Measurements from ENCODE around the gene INPP5E.
A peak's percentile ranks its signal among the peaks of the same experiment; 100 is the strongest.
"Not testable (repeated sequence)": the region's sequence is repeated elsewhere in the genome, so short reads cannot be mapped to it uniquely, and the experiment has no call there.

The INPP5E gene

DNA sequence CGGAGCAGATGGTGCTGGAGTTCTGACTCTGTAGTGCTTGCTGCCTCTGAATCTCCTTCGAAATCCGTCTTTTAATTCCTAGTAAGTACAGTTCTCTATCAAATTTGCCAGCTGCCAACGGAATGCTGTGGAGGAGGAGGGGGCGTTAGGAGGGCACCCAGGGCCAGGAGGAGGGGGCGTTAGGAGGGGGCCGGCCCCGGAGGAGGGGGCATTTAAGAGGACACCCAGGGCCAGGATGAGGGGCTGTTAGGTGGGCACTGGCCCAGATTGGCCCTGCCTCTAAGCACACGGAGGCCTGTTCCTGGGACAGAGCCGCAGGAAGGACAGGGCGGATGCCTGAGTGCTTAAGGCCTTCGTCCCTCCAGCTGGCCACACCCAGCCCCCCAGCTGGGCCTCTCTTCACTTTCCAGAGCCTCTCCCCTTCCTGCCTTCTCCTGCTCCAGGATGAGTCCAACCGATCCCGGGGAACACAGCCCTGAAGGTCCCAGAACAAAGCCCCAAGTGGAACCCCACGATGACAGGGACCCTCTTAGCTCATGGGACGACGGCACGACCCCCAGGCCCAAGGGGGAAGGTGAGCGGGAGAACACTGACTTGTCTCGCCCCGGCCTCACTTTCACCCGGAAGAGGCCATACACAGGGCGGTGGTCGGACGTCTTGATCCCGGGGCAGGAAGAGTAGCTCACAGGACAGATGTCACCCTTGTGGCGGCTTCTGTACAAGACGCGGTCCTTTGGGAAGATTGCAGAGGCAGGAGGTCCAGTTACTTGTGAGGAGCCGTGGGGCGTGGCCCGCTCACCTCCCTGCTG lies 9.8 kb downstream of the INPP5E start:
- DNase-seq (ENCODE audit: low read depth in 2 of 2), result no peak

DNA sequence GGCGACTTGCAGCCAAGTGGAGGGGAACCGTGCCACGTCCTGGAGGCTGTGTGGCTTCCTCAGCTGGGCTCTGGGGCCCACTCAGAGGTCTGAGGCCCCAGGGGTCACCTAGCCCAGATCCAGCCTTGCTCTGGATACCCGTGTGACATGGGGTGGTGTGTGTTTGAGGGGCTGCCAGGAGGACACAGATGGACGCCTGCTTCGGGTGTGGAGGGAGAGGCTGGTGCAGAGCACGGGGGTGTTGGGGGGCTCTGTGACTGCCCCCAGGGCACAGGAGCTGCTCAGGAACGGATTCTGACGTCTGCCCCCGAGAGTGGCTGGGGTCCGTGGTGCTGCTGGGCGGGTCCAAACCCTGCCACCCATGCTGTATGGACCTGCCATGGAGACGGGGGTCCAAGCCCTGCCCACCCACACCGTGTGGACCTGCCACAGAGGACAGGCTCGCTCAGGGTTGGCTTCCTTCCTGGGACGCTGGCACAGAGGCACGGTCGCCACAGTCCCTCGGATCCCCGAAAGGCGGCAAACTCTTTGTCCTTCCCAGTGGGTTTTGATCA lies 10.5 kb downstream of the INPP5E start:
- DNase-seq (ENCODE audit: low read depth in 2 of 2), result no peak

DNA sequence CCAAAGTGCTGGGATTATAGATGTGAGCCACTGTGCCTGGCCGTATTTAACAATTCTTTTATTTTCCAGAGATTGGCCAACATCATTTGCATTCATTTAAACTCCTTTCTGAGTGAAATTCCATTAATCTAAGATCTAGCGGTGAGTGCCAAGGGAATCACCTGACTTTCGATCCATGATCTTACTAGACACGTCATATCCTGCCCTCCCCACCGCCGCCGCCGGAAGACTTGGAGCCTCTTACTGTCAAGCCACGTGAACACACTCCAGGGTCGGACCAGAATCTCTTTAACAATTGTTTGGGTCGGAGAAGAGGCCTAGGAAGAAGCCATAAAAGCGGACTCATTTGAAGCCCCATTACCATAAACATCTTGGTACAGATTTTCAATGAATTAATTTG lies 12.9 kb downstream of the INPP5E start:
- DNase-seq (ENCODE audit: low read depth in 2 of 2), result no peak

DNA sequence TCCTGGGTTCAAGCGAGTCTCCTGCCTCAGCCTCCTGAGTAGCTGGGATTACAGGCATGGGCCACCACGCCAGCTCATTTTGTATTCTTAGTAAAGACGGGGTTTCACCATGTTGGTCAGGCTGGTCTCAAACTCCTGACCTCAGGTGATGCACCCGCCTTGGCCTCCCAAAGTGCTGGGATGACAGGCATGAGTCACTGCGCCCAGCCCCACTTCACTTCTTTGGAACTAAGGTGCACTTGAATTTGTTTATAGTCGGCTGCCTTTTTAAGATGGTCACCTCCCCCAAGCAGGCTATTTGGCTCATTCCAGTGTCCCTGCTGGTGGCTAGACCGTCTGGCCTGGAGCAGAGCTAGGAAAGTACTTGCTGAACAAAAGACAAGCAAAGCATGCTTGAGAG lies 14.3 kb downstream of the INPP5E start:
- DNase-seq (ENCODE audit: low read depth in 2 of 2), result not testable (repeated sequence)

DNA sequence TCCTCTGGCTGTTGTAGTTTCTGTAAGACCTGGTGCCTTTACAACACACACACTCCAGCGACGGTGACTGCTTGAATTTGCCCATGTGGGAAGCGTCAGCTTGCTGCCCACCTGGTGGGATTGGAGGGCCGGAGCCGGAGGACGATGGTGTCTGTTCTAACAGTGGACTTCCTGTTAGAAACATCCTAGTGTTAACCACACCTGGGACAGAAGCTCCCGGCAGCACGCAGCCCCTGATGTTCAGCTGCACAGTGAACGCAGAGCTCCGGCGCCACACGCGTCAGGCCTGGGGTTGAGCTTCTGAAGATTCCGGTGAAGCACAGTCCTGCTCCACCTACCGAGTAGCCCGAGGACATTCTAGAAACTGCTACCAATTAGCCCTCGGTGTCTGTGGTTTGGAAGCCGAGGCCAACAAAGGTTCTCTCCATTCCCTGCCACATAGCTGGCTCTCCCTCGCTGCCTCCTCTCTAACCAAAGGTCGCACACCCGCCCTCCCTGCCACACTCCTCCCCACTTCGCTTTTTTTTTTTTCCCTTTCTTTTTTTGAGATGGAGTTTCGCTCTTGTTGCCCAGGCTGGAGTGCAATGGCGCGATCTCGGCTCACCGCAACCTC lies 14.8 kb downstream of the INPP5E start:
- DNase-seq (ENCODE audit: low read depth in 2 of 2), result no peak

DNA sequence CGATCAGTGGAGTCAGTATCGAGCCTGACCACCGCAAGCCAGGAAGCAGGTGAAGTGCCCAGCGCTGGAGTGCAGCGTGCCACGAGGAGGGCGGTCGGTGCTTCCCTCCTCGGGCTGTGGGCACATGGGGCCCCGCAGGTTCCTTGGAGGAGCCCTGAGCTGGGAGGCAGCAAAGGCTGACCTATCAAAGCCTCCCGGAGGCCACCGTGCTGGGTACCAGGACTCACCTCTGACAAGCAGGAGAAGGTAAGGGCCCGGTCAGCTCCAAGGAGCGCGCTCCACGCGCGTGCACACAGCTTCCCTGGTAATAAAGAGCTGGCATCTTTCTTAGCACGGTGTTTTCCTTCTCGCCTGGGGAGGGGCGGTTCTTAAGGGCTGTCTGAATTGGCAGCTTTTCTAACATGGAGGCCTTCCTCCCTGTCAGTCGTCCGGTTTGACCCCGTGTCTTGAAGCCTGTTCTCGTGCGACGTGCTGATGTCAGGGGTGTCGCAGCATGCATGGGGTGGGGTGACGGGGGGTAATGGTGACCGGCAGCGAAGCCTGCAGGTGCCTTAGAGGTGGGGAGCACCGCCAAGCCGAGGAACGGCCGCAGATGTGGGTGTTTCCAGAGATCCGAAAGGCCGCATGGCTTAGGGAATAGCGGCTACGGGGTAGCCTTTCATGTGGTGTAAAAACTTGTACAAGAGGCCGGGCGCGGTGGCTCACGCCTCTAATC lies 16.1 kb downstream of the INPP5E start:
- DNase-seq (ENCODE audit: low read depth in 2 of 2), result no peak

DNA sequence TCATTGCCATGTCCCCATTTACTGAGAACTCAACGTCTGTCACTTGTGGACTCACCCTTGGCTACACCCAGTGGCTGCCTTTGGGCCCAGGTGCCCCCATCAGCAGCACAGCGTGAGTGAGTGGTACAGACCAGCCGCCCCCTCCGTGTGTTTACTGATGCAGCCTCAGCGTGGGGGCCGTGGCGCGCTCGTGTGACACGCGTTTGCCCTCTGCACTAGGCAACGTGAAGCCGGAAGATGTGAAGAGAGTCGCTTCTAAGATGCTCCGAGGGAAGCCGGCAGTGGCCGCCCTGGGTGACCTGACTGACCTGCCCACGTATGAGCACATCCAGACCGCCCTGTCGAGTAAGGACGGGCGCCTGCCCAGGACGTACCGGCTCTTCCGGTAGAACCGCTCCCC lies 16.8 kb downstream of the INPP5E start:
- DNase-seq (ENCODE audit: low read depth in 2 of 2), result no peak

DNA sequence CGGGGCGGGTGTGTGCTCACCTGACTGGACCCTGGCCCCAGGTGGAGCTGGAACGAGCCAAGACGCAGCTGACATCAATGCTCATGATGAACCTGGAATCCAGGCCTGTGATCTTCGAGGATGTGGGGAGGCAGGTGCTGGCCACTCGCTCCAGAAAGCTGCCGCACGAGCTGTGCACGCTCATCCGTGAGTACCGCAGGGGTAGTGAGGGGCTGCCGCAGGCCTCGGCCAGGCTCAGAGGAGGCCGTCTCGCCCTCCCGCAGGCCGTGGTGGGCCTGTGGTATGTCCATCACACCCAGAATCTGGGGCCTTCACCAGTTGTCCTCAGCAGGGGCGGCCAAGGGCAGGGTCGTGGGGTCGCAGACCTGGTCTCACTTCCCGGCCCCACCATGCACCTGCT lies 17.9 kb downstream of the INPP5E start:
- DNase-seq (ENCODE audit: low read depth in 2 of 2), result no peak

DNA sequence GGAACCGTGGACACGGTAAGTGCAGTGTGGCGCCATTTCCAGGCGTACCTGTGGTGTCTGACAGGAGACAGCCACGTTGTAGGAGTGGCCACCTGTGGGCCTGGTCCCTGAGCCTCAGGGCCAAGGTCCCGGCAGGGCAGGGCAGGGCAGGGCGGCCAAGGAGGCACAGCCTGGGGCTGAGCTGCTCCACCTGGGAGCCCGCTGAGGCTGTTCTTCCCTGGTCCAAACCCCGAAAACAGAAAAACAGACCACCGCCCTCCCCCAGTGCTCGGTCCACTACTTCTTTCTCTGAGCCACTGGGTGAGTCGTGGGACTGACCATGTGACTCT lies 20.6 kb downstream of the INPP5E start:
- DNase-seq (ENCODE audit: low read depth in 2 of 2), result no peak

DNA sequence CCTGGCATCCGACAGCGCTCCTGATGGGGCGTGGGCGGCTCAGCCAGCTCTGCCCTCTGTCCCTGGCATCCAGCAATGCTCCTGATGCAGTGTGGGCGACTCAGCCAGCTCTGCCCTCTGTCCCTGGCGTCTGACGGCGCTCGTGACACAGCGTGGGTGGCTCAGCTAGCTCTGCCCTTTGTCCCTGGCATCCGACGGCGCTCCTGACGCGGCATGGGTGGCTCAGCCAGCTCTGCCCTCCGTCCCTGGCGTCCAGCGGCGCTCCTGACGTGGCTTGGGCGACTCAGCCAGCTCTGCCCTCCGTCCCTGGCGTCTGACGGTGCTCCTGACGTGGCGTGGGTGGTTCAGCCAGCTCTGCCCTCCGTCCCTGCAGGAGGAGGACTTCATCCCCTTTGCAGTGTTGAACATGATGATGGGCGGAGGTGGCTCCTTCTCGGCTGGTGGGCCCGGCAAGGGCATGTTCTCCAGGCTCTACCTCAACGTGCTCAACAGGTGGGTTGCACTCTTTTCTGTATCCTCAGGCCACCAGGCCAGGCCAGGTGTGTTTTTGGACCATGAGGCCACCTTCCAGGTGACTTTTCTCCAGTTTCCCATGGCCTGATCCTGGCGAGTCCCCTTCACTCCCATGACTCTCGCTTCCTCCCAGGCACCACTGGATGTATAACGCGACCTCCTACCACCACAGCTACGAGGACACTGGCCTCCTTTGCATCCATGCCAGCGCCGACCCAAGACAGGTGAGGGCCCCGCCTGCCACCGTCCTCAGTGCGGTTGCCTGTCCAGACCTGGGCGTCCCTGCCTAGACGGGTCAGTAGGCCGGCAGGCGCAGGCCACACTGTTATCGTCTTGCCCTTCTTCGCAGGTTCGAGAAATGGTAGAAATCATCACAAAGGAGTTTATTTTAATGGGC lies 21.2 kb downstream of the INPP5E start:
- no peak for DNase-seq (ENCODE audit: low read depth in 2 of 2)

DNA sequence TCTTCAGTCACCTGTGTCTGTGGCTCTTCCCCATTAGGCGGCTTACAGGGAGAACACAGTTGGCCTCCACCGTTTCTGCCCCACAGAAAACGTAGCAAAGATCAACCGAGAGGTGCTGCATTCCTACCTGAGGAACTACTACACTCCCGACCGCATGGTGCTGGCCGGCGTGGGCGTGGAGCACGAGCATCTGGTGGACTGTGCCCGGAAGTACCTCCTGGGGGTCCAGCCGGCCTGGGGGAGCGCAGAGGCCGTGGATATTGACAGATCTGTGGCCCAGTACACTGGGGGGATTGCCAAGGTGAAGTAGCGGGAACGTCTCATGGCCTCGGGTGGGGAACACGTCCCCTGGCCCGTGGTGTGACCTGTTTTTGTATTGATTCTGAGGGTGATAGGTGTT lies 22.7 kb downstream of the INPP5E start:
- DNase-seq (ENCODE audit: low read depth in 2 of 2), result no peak

DNA sequence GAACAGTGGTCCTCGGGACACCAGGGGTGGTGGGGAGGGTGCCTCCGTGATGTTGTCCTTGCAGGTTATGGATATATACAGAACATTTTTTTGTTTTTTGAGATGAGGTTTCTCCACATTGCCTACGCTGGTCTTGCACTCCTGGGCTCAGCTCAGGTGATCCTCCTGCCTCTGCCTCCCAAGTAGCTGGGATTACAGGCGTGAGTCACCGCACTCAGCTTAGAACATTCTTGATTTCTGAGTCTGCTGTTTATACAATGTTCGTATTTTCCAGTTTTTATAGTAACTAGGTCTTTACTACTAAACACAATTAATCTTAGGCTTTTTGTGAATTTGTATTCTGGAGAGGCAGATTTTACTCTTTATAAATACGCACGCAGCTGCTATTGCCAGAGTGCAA lies 23.2 kb downstream of the INPP5E start:
- no peak for DNase-seq (ENCODE audit: low read depth in 2 of 2)

DNA sequence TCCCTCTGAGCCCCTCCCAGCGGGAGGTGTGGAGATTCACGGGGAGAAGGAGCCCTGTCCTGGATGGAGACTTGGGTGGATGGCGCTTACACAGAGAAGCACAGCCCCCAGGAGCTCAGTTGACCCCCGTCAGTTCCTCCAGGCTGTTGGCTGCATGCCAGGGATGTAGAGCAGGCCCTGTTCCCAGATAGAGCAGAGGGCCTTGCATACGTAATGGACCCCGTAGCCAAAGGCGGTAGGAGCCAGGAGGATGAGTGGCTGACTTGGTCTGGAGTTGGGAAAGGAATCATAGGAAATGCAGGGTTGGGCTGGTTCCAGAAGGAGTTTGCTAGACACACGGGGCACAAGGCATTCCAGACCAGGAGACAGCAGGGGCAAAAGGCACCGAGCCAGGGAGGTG lies 26.7 kb downstream of the INPP5E start:
- no peak for DNase-seq (ENCODE audit: low read depth in 2 of 2)

DNA sequence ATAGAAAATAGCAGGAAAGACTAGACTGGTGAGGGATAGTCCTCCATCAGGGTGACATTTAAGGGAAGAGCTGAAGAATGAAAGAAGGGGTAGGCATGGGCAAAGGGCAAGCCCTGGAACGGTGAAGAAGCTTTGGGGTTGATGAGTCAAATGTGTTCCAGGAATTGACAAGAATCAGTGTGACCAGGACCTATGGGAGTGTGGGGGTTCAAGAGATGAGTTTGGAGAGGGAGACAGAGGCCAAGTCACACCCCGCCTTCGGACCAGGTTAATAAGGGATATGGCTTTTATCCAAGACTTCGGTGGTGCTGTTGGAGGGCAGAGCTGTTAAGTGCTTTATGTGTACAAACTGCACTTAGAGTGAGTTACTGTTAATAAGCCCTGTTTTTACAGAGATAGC lies 28.3 kb downstream of the INPP5E start:
- no peak for DNase-seq (ENCODE audit: low read depth in 2 of 2)

DNA sequence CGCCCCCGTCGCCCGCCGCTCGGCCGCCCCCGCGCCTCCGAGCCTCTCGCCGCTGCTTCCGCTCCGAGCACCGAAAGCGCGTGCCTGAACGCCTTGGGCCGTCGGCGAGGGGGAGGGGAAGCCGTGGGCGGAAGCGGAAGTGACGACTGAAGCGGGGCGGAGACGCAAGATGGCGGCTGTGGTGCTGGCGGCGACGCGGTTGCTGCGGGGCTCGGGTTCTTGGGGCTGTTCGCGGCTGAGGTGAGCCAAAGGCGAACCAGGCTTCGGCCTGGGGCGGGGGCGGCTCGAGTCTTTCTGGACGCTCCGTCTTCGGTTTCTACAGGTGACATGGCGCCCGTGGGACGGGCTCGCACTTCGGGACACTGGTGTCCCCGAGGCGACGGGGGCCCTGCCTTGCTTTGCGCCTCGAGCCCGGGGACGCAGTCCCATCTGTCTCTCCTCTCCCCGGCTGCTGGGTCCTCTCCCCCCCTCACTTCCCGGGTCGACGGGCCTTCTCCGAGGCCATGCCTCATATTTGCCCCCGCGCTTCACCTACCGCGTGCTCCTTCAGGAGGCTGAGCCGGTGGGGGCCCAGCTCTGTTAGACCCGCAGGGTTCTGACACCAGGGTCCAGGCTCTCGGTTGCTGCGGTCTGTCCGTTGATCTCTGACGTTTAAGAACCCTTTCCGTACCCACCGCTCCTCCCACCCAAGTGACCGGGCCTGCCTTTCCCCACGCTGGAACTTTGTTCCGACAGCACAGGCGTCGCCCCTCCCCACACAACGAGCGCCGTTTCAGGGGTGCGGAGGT lies 29.0 kb downstream of the INPP5E start, which contains the start of the genes ENTR1 and PMPCA:
Gene ENTR1 (minus strand): TSS at position 115 of the 788 bp plus-strand sequence. CDS start 217 bp downstream, outside the sequence.
Gene PMPCA (plus strand): TSS at position 159 of the 788 bp plus-strand sequence. CDS start 11 bp downstream, at position 170.
- peak; percentile 53 to 55 for DNase-seq (ENCODE audit: low read depth in 2 of 2)

DNA sequence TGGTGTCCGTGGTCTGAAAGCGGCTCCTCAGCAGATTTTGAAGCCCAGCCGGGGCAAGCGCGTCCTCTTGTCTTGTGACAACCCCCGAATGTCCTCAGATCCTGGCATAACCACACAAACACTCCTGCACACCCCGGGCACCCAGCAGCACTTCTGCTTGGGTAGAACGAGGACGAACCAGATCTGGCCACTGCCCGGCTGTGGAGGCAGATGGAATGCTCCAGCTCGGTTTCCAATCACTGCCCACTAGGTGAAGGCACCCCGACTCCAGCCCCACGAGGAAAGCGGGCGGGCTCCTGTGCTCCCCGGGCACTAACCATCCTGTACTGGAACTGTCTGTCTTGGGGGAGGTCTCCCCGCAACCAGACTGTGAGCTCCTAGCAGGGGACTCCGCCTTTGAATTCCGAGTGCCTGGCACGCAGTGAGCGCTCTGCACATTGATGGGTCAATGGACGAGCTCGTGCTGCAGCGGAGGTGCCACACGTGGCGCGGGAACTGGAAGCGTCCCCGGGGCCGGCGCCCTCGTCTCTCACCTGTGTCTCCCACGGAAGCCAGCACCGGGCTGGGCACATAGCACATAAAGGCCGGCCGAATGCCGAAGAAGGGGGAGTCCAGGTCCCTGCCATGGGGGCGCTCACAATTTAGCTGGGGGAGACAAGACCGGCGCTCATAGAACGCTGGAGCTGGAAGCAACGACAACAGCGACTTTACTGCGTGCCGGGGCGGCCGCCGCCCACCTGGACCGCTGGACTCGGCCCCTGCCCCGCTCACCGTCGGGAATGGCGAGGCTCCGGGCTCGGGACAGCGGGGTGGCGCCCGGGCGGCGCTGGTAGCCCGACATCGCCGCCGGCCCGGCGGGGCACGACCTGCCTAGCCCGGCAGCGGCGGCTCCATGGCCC lies 29.8 kb downstream of the INPP5E start:
- no peak for DNase-seq (ENCODE audit: low read depth in 2 of 2)

DNA sequence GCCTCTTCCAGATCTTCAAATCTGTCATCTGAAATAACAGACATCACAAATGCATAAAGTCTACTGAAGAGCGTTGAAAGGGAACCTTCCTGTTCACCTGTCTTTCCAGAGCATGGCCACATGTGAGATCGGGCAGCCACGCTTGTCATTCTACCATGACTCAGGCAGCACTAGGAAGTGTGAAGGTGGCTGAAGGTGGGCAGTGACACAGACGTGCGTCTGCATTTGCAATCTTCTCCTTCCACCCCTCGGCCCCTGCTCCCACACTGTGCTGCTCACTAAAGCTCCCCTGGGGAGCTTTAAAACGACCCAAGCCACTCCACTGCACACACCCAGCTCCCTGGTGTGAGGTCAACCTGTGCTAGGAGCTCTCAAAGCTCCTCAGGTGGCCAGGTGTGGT lies 31.7 kb downstream of the INPP5E start:
- no peak for DNase-seq (ENCODE audit: low read depth in 2 of 2)

DNA sequence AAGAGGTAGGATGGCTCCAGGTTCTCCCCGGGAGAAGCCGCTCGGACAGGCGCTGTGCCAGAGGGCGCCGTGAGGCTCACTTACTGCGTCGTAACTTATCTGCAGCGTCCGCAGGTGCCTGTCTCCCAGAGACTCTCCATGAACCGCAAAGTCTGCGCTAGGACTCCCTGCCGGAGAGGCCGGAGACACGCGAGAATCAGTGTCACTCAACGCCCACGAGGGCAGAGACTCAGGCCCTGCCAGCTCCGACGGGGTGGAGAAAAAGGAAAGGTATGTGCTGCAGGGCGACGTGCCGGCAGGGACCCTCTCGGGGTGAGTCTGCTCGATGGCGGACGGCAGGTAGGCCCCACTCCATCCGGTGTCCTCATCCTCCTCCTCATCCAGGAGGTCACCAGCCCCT lies 32.6 kb downstream of the INPP5E start:
- DNase-seq (ENCODE audit: low read depth in 2 of 2), result not testable (repeated sequence)

DNA sequence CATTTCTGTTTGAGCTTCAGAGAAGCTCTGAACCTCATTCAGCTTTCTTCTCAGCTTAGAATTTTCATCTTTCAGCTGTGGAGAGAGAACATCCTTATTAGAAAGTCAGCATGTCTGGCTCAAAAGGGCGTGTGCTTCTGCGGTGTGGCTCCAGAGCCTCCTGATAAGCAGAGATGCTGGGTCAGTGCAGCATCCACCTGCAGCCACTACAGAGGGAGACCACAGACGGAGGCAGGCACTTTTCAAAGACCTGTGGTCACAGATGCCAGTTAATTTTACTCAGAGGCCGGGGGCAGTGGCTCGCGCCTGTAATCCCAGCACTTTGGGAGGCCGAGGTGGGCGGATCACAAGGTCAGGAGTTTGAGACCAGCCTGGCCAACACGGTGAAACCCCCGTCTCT lies 33.7 kb downstream of the INPP5E start:
- DNase-seq (ENCODE audit: low read depth in 2 of 2), result not testable (repeated sequence)

DNA sequence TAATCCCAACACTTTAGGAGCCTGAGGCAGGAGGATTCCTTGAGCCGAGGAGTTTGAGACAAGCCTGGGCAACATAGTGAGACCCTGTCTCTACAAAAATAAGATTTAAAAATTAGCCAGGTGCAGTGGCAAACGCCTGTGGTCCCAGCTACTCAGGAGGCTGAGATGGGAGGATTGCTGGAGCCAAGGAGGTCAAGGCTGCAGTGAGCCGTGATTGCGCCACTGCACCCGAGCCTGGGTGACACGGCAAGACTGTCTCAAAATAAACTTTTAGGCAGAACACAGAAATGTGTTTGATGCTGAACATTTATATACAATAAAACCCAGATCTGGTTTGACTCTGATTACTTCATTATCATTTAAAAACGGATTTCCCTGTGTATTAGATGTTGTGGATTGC lies 34.2 kb downstream of the INPP5E start:
- DNase-seq (ENCODE audit: low read depth in 2 of 2), result no peak

Data from fibroblast of skin of left biceps (primary cell).